ENCODE data around the gene CELSR1.
A peak's percentile ranks its signal among the peaks of the same experiment; 100 is the strongest.

Gene CELSR1

GRCh38 chr22:46366801-46367706 lies 170.4 kb downstream of the CELSR1 start:
- Histone ChIP-seq H3K27me3 (ENCODE audit: low read depth, low read length) (peaks cover 18% of the 10 kb centered on the region; the same call in 1 of the 2 replicates), H3K79me2 (ENCODE audit: low read length) (no peaks in the 10 kb centered on the region), H3K9me3 (ENCODE audit: insufficient read depth, low read length) (no peaks in the 10 kb centered on the region), H3K36me3 (replicated peaks; ENCODE audit: low read depth, low read length) (no peaks in the 10 kb centered on the region), H3K4me3 (ENCODE audit: low read length) (peak overlapping the region; percentile 76), H4K20me1 (ENCODE audit: insufficient read depth, low read length) (no peaks in the 10 kb centered on the region), H3K4me1 (ENCODE audit: low read length) (peaks cover 26% of the 10 kb centered on the region), H3K4me2 (ENCODE audit: low read length) (peak overlapping the region; percentile 86), H2AFZ (ENCODE audit: low read depth, low read length) (peak overlapping the region; percentile 36), H3K9ac (ENCODE audit: low read length) (peak overlapping the region; percentile 30; the same call in 1 of the 2 replicates), H3K27ac (ENCODE audit: low read length) (no peak overlapping the region)
- TF ChIP-seq CTCF (IDR thresholded peaks at IDR 0.05; ENCODE audit: low read depth, low read length) (peak; percentile 48), EZH2phosphoT487 (IDR thresholded peaks at IDR 0.05; ENCODE audit: low read depth) (no peak)

- H3K27ac ChIP-seq (ENCODE audit: low read length), result no peak overlapping the region
- H3K79me2 ChIP-seq (ENCODE audit: low read length), result no peaks in the 10 kb centered on the region
- H3K9ac ChIP-seq (ENCODE audit: low read length), result peak overlapping the region; percentile 30; the same call in 1 of the 2 replicates
- H3K4me1 ChIP-seq (ENCODE audit: low read length), result peaks cover 33% of the 10 kb centered on the region
- H3K36me3 ChIP-seq (replicated peaks; ENCODE audit: low read depth, low read length), result no peaks in the 10 kb centered on the region
- no peak for TF ChIP-seq CTCF (IDR thresholded peaks at IDR 0.05; ENCODE audit: low read depth, low read length)
- TF ChIP-seq EZH2phosphoT487 (IDR thresholded peaks at IDR 0.05; ENCODE audit: low read depth), result no peak
- H3K4me2 ChIP-seq (ENCODE audit: low read length), result peak overlapping the region; percentile 86
- H4K20me1 ChIP-seq (ENCODE audit: insufficient read depth, low read length), result no peaks in the 10 kb centered on the region
- peaks cover 17% of the 10 kb centered on the region; the same call in 1 of the 2 replicates for H3K27me3 ChIP-seq (ENCODE audit: low read depth, low read length)
- H3K9me3 ChIP-seq (ENCODE audit: insufficient read depth, low read length), result no peaks in the 10 kb centered on the region
- no peak overlapping the region for H2AFZ ChIP-seq (ENCODE audit: low read depth, low read length)
- peak overlapping the region; percentile 76 for H3K4me3 ChIP-seq (ENCODE audit: low read length)
Observed at GRCh38 chr22:46366327-46366731, 171.1 kb downstream of the CELSR1 start.

GRCh38 chr22:46365166-46365624 lies 172.2 kb downstream of the CELSR1 start:
- Histone ChIP-seq H3K79me2 (ENCODE audit: low read length) (no peaks in the 10 kb centered on the region), H3K4me2 (ENCODE audit: low read length) (no peak overlapping the region), H3K4me1 (ENCODE audit: low read length) (peaks cover 33% of the 10 kb centered on the region), H4K20me1 (ENCODE audit: insufficient read depth, low read length) (no peaks in the 10 kb centered on the region), H3K4me3 (ENCODE audit: low read length) (no peak overlapping the region), H3K9ac (ENCODE audit: low read length) (no peak overlapping the region), H3K27me3 (ENCODE audit: low read depth, low read length) (peaks cover 6% of the 10 kb centered on the region; the same call in 1 of the 2 replicates), H2AFZ (ENCODE audit: low read depth, low read length) (no peak overlapping the region), H3K9me3 (ENCODE audit: insufficient read depth, low read length) (no peaks in the 10 kb centered on the region), H3K27ac (ENCODE audit: low read length) (no peak overlapping the region), H3K36me3 (replicated peaks; ENCODE audit: low read depth, low read length) (peaks cover 7% of the 10 kb centered on the region)
- no peak for TF ChIP-seq CTCF (IDR thresholded peaks at IDR 0.05; ENCODE audit: low read depth, low read length)
- TF ChIP-seq EZH2phosphoT487 (IDR thresholded peaks at IDR 0.05; ENCODE audit: low read depth), result no peak

Data from OCI-LY3 (cell line).